ENCODE measurements around the gene NYNRIN. TPM values are rescaled to one million over a fixed set of nuclear protein-coding genes. Genes with fewer than 3 reads are reported as not detected.

Gene NYNRIN
- total RNA-seq, 2 experiments from 2014 or later, result 0.23 to 0.35 TPM

DNA sequence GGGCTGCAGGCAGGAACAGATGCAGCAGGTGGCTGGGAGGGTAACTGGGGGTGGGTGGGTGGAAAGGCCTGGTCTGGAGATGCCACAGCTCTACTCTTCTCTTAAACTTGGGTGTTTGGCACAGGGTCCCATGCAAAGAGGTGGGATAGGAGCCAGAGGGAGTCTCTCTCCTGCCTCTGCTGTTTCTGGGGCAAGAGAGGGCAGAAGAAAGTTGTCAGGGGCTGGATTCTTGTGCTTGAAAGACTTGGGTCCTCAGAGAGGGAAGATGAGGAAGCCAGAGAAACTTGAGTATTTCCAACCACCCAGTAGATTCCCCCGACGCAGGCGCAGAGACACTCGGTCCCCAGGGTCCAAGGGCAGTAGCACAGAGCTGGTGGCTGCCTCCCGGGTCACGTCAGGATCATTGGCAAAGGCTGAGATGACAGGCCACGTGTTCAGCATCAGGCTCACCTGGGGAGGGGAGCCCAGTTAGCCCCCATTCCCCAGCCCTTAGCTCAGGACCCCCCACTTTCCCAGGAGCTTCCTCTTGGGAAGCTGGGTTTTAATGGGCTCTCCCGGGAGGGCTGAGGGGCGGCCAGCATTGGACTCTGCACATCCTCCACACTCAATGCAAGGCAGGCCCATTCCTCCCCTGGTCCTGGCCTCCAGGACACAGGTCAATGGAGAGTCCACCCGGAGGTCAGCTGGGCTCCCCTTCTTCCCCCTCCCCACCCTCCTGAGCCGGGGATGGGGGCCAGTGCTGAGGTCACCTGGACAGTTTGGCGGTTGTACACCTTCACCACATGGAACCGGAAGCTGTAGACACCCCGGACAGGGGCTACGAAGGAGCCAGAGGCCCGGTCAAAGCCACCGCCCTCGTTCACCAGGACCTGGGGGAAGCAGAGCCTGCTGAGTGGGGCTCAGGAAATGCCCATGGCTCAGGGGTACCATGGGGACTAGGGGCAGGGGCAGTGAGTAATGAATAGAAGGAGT, 29.0 kb downstream of the NYNRIN start:
- H3K9me3 Mint-ChIP-seq, result no peaks in the 10 kb centered on the region
- H3K27me3 Mint-ChIP-seq, result no peaks in the 10 kb centered on the region
- no peak for DNase-seq
- POLR2A ChIA-PET, result no interaction called here
- H3K4me3 Mint-ChIP-seq, result no peak overlapping the region
- CTCF ChIA-PET, result interaction anchor here (1.3 to 6.5 kb wide), 4 partner anchors 10 to 97 kb away, joined by 3 to 108 read pairs (median 4); partner anchors contain the start of gene ADCY4
- H3K27ac Mint-ChIP-seq, result peak overlapping the region; percentile 72
- peaks cover 15% of the 10 kb centered on the region for H3K36me3 Mint-ChIP-seq (ENCODE audit: low read depth)
- peaks cover 53% of the 10 kb centered on the region for H3K4me1 Mint-ChIP-seq

DNA sequence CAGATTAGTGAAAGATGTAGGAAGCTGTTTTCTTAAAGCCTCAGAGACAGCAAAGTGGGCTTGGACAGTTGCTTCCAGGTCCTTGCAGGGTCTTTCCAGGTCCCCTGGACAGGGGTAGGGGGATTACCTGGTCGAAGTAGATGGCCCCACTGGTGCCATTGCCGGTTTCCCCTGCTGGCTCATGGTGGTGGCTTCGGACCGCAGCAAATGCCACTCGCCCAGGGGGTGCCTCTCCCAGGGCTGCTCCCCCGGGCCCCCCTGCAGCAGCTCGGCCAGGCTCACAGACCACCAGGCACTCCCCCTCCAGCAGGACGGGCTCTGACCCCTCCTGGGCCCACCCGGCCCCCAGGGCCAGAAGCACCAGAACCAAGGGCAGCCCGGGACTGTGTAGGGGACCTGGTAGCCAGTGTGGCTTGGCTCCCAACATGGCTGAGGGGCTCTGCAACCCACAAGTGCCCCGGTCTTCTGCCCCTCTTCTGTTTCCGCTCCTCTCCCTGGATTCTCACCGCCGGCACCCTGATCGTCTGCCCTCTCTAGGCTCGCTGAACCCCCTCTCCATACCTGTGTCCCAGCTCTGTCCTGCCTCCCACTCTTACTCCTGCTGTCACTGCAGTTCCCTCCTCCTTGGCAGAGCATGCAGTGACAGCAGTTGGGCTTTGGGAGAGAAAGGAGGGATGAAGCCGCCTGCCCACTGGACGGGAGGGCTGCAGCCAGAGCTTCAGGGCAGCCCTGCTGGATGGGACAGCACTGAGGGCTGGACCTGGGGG, 30.0 kb downstream of the NYNRIN start:
- DNase-seq, result no peak
- H3K9me3 Mint-ChIP-seq, result no peaks in the 10 kb centered on the region
- peaks cover 24% of the 10 kb centered on the region for H3K36me3 Mint-ChIP-seq (ENCODE audit: low read depth)
- peaks cover 58% of the 10 kb centered on the region for H3K4me1 Mint-ChIP-seq
- H3K27ac Mint-ChIP-seq, result peak overlapping the region; percentile 98
- H3K27me3 Mint-ChIP-seq, result no peaks in the 10 kb centered on the region
- ChIA-PET POLR2A (no interaction called here), CTCF (interaction anchor here (0.8 to 6.5 kb wide), 6 partner anchors 9 to 129 kb away, joined by 3 to 108 read pairs (median 3); partner anchors contain the start of genes ADCY4, DHRS1 and NOP9)
- H3K4me3 Mint-ChIP-seq, result peak overlapping the region; percentile 86

DNA sequence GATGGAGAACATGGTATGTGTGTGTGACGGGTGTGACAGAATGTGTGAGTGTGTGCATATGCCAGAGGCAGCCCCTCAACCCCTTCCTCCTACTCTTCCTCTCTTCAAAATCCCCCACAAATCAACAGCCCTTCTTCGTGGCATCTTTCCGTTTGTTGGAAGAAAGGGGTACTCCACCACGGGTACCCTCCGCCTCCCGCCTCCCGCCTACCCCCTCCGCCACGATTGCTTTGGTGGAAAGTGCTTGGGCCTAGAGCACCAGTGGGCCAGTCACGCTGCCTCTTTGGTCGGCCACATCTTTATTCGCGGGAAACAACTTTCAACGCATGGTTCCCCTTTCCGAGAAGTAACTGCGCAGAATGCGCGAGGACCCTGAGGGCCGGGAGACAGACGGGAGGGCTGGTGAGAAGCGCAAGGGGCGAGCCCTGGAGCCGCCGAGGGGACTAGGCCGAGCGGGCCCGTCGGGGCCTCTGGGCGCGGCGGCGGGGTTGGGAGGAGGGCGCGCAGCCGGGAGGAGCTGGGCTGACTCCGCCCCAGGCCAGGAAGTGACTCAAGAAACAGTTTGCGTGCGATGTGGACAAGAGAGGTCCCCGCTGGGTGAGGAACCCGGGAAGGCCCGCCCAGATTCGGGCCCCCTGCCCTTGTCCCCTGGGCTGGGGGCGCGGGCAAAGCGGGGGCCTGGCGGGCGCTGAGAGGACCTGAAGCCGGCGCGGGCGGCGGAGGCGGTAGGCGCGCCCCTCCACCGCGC, 30.8 kb downstream of the NYNRIN start, which contains the start of the genes CBLN3 and KHNYN:
CBLN3 (minus strand) TSS at position 274 of the 748 bp plus-strand sequence. CDS start 614 bp downstream, outside the sequence.
KHNYN (plus strand) TSS at position 560 of the 748 bp plus-strand sequence. CDS start 777 bp downstream, outside the sequence.
- peak within 1 kb of the TSS; percentile 98 for H3K27ac Mint-ChIP-seq
- ChIA-PET CTCF (interaction anchor here (0.8 to 6.5 kb wide), 11 partner anchors 12 to 283 kb away, joined by 3 to 108 read pairs (median 13); partner anchors contain the start of genes ADCY4, DHRS1, NOP9 and NYNRIN), POLR2A (interaction anchor here (0.6 to 2.5 kb wide), 7 partner anchors 11 to 315 kb away, joined by 3 to 18 read pairs (median 6); partner anchors contain the start of genes DCAF11, NRL, RIPK3 and SDR39U1)
- no peaks in the 10 kb centered on the region for H3K9me3 Mint-ChIP-seq
- H3K4me3 Mint-ChIP-seq, result peak within 1 kb of the TSS; percentile 90
- H3K27me3 Mint-ChIP-seq, result no peaks in the 10 kb centered on the region
- peaks cover 58% of the 10 kb centered on the region for H3K4me1 Mint-ChIP-seq
- peaks cover 27% of the 10 kb centered on the region for H3K36me3 Mint-ChIP-seq (ENCODE audit: low read depth)
- DNase-seq, result peak; percentile 91

DNA sequence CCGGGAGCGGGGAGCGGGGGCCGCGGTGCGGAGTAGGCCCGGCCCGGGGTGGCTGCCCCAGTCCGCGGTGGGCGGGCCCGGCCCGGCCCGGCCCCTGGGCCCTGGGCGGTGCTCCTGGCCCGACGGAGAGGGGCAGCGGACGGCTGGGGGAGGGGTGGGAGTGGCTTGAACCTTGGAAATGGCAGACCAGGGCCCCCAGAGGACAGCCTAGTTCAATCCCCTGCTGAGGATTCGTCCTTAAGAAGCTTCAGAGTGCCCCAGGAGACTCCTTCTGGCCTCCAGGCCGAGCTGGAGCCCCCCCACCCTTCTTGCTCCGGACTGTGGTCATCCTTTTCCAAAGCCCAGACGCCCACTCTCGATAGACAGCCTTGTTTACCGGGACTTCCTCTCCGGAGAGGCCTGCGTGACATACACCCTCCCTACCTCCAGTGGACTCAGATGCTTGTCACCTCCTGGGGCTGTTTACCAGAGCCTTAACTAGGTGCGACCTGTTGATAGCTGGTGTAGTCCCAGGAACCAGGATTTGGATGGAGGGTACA, 31.4 kb downstream of the NYNRIN start:
- Mint-ChIP-seq H3K27me3 (no peaks in the 10 kb centered on the region), H3K36me3 (ENCODE audit: low read depth) (peaks cover 29% of the 10 kb centered on the region), H3K27ac (peak overlapping the region; percentile 98), H3K4me1 (peaks cover 57% of the 10 kb centered on the region), H3K4me3 (peak overlapping the region; percentile 90), H3K9me3 (no peaks in the 10 kb centered on the region)
- ChIA-PET POLR2A (interaction anchor here (0.6 to 2.5 kb wide), 8 partner anchors 11 to 315 kb away, joined by 3 to 18 read pairs (median 4); partner anchors contain the start of genes DCAF11, NRL, RIPK3 and SDR39U1), CTCF (interaction anchor here (1.0 to 6.5 kb wide), 17 partner anchors 11 to 283 kb away, joined by 3 to 108 read pairs (median 7); partner anchors contain the start of genes ADCY4, CIDEB, LTB4R2 and NYNRIN)
- DNase-seq, result peak; percentile 62

DNA sequence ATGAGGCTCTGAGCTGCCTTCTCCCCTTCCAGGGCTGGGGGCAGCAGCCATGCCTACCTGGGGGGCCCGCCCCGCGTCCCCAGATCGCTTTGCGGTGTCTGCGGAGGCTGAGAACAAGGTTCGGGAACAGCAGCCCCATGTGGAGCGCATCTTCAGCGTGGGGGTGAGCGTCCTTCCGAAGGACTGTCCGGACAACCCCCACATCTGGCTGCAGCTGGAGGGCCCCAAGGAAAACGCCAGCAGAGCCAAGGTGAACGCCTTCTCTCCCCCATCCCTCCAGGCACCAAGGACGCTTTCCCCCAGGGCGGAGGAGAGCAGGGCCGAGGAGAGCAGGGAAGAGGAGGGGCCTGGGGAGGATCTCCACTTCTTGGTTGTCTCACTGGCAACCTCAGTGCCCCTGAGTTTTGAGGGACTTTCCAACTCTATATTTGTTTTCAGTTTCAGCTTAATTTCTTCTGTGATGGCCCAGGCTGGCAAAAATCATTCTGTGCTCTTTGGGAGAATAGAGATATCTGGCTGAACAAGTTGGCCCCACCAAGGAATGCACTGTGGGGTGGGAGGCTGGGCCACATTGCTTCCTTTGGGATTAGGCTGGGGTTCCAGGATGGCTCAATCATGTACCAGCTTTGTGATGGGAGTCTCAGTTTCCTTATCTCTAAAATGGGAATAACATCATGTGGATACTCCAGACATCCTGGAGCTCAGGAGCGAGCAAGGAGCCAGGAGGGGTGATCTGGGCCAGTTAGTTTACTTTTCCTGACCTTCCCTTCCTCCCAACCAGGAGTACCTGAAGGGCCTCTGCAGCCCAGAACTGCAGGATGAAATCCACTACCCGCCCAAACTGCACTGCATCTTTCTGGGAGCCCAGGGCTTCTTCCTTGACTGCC, 32.1 kb downstream of the NYNRIN start:
- peaks cover 33% of the 10 kb centered on the region for H3K36me3 Mint-ChIP-seq (ENCODE audit: low read depth)
- ChIA-PET CTCF (interaction anchor here (0.6 to 6.5 kb wide), 56 partner anchors 8 to 390 kb away, joined by 3 to 108 read pairs (median 4); partner anchors contain the start of genes ADCY4, CHMP4A, CIDEB and DCAF11), POLR2A (interaction anchor here (0.6 to 2.5 kb wide), 8 partner anchors 11 to 283 kb away, joined by 3 to 18 read pairs (median 4); partner anchors contain the start of gene SDR39U1)
- DNase-seq, result peak; percentile 71
- peaks cover 56% of the 10 kb centered on the region for H3K4me1 Mint-ChIP-seq
- no peaks in the 10 kb centered on the region for H3K9me3 Mint-ChIP-seq
- H3K27me3 Mint-ChIP-seq, result no peaks in the 10 kb centered on the region
- H3K27ac Mint-ChIP-seq, result peak overlapping the region; percentile 98
- H3K4me3 Mint-ChIP-seq, result peak overlapping the region; percentile 90

DNA sequence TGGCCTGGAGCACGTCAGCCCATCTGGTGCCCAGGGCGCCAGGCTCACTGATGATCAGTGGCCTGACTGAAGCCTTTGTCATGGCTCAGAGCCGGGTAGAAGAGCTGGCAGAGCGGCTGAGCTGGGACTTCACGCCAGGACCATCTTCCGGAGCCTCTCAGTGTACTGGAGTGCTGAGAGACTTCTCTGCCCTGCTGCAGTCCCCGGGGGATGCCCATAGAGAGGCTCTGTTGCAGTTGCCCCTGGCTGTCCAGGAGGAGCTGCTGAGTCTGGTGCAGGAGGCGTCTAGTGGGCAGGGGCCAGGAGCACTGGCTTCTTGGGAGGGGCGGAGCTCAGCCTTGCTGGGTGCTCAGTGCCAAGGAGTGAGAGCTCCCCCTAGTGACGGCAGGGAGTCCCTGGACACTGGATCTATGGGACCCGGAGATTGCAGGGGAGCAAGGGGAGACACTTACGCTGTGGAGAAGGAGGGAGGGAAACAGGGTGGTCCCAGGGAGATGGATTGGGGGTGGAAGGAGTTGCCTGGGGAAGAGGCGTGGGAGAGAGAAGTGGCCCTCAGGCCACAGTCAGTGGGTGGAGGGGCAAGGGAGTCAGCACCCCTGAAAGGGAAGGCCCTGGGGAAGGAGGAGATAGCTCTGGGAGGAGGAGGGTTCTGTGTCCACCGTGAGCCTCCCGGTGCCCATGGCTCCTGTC, 32.9 kb downstream of the NYNRIN start:
- POLR2A ChIA-PET, result interaction anchor here (0.6 to 2.5 kb wide), 6 partner anchors 10 to 282 kb away, joined by 3 to 18 read pairs (median 4); no protein-coding TSS in a partner anchor
- Mint-ChIP-seq H3K27me3 (no peaks in the 10 kb centered on the region), H3K4me1 (peaks cover 56% of the 10 kb centered on the region), H3K27ac (peak overlapping the region; percentile 98), H3K4me3 (peak overlapping the region; percentile 90), H3K36me3 (ENCODE audit: low read depth) (peaks cover 37% of the 10 kb centered on the region), H3K9me3 (no peaks in the 10 kb centered on the region)
- peak; percentile 95 for DNase-seq
- CTCF ChIA-PET, result interaction anchor here (0.6 to 6.5 kb wide), 55 partner anchors 9 to 391 kb away, joined by 3 to 108 read pairs (median 5); partner anchors contain the start of genes ADCY4, CHMP4A, CIDEB and DCAF11

DNA sequence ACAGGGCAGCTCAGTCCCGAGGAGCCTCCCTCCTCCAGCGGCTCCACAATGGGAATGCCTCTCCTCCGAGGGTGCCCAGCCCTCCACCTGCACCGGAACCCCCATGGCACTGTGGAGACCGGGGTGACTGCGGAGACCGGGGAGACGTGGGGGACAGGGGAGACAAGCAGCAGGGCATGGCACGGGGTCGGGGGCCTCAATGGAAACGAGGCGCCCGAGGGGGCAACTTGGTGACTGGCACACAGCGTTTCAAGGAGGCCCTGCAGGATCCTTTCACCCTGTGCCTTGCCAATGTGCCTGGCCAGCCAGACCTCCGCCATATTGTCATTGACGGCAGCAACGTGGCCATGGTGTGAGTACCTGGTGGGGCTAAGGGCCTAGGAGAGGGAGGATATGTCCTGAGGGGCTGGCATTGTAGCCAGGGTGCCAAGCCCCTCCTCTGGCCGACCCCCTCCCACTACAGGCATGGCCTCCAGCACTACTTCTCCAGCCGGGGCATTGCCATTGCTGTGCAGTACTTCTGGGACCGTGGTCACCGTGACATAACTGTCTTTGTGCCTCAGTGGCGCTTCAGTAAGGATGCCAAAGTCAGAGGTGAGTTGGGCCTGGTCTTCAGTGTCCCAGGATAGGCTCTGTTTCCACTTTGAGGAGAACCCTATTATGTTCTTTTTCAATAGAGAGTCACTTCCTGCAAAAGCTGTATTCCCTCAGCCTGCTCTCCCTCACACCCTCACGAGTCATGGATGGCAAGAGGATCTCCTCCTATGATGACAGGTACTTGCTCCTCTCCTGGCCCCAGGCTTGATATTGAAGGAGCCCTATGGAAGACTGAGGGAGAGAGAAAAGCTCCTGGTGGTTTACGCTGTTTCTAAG, 33.7 kb downstream of the NYNRIN start:
- DNase-seq, result no peak
- H3K27ac Mint-ChIP-seq, result peak overlapping the region; percentile 98
- H3K36me3 Mint-ChIP-seq (ENCODE audit: low read depth), result peaks cover 44% of the 10 kb centered on the region
- peaks cover 57% of the 10 kb centered on the region for H3K4me1 Mint-ChIP-seq
- no peak overlapping the region for H3K4me3 Mint-ChIP-seq
- H3K9me3 Mint-ChIP-seq, result no peaks in the 10 kb centered on the region
- H3K27me3 Mint-ChIP-seq, result no peaks in the 10 kb centered on the region
- CTCF ChIA-PET, result interaction anchor here (0.6 to 6.5 kb wide), 36 partner anchors 9 to 324 kb away, joined by 3 to 108 read pairs (median 5); partner anchors contain the start of genes ADCY4, CIDEB, DCAF11 and GZMB
- POLR2A ChIA-PET, result interaction anchor here (1.0 to 2.5 kb wide), 3 partner anchors 9 to 99 kb away, joined by 3 to 18 read pairs (median 3); no protein-coding TSS in a partner anchor

DNA sequence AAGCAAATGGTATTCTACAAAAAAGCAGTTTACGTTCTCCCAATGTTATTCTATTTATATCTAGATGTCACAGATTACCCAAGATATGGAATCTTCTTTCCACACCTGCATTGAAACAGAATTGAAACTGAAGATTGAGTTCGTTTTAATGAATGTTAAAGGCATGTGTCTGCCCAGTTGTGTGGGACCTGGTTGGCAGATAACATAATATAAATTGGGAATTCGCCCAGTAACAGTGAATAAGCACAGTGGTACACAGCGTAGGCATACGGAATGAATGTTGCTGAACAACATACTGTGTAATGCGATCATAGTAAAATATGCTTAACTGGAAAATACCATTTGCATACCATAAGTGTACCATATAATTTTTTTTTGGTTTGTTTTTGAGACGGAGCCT, 35.2 kb downstream of the NYNRIN start:
- CTCF ChIA-PET, result interaction anchor here (0.6 to 3.6 kb wide), 3 partner anchors 101 to 127 kb away, joined by 3 to 33 read pairs (median 3); partner anchors contain the start of genes CIDEB and LTB4R2
- peaks cover 65% of the 10 kb centered on the region for H3K4me1 Mint-ChIP-seq
- H3K4me3 Mint-ChIP-seq, result no peak overlapping the region
- no peak overlapping the region for H3K27ac Mint-ChIP-seq
- no peaks in the 10 kb centered on the region for H3K9me3 Mint-ChIP-seq
- no peaks in the 10 kb centered on the region for H3K27me3 Mint-ChIP-seq
- no peak for DNase-seq
- peaks cover 60% of the 10 kb centered on the region for H3K36me3 Mint-ChIP-seq (ENCODE audit: low read depth)
- POLR2A ChIA-PET, result no interaction called here

DNA sequence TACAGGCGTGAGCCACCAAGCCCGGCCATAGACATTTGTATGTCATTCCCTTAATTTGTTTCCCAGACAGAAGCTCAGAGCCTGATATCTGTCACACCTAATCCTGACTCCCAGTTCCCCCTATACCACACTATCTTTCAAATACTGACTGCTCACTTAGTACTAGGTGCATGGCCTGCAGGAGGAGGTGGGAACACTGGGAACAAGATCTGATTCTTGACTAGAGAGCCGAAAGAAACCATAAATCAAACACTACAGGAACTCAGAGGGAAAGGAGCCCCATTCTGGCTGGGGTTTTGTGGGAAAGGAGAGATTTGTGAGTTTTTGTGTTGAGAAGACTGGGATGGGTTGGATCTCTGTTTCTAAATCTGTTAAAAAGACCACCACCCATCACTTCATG, 35.9 kb downstream of the NYNRIN start:
- CTCF ChIA-PET, result interaction anchor here (0.6 to 0.9 kb wide), 3 partner anchors 102 to 159 kb away, joined by 3 to 4 read pairs (median 3); no protein-coding TSS in a partner anchor
- H3K27me3 Mint-ChIP-seq, result no peaks in the 10 kb centered on the region
- H3K27ac Mint-ChIP-seq, result no peak overlapping the region
- DNase-seq, result no peak
- H3K4me3 Mint-ChIP-seq, result no peak overlapping the region
- POLR2A ChIA-PET, result no interaction called here
- H3K9me3 Mint-ChIP-seq, result no peaks in the 10 kb centered on the region
- H3K36me3 Mint-ChIP-seq (ENCODE audit: low read depth), result peaks cover 66% of the 10 kb centered on the region
- H3K4me1 Mint-ChIP-seq, result peaks cover 65% of the 10 kb centered on the region

Measured in activated CD4-positive, alpha-beta T cell treated with anti-CD3 and anti-CD28 coated beads, Interleukin-2, amount 10 ng/mL, durations not matched to agents 7 days and 5 days (primary cell).